GM18870 (cell line): ENCODE data around the gene SELENOF.
"Not testable (repeated sequence)": the region's sequence is repeated elsewhere in the genome, so short reads cannot be mapped to it uniquely, and the experiment has no call there.

Experiments used
- ATAC-seq: cut with Tn5 transposase; IDR thresholded peaks from one replicate; pipeline ENCODE4 v1.9.1; 2021; ENCODE audit warnings: moderate library complexity; ENCODE audit not compliant: unreplicated experiment

Gene SELENOF

DNA sequence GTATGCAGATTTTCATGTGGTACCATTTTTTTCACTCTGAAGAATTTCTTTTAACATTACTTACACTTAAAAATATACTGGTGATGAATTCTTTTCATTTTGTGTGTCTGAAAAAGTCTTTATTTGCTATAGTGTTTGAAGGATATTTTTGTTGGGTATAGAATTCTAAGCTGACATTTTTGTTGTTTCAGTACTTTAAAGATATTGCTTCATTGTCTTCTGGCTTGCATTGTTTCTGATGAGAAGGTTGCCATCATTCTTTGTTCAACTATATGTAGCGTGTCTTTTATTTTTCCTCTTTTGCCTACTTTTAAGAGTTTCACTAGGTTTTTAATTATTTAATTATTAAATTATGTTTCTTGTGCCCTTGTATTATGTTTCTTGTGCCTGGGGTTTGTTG lies 8.5 kb upstream of the SELENOF start:
- no peak for ATAC-seq

DNA sequence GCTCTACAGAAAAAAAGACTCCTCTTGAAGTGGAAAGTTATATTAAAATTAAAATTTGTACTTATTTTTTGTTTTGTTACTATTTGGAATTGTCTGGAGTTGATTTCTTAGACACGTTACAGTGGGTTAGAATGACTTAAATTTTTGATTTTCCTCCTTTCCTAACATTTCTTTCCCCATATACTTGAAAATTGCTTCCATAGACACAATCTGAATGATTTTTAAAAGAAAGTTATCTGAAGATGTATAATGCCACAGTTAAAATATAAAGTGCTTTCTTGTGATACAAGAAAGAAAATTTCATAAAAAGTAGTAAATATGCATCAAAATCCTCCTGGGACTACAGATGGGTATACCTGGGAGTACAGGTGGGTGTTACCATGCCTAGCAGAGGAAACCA lies 2.8 kb upstream of the SELENOF start:
- ATAC-seq, result no peak

DNA sequence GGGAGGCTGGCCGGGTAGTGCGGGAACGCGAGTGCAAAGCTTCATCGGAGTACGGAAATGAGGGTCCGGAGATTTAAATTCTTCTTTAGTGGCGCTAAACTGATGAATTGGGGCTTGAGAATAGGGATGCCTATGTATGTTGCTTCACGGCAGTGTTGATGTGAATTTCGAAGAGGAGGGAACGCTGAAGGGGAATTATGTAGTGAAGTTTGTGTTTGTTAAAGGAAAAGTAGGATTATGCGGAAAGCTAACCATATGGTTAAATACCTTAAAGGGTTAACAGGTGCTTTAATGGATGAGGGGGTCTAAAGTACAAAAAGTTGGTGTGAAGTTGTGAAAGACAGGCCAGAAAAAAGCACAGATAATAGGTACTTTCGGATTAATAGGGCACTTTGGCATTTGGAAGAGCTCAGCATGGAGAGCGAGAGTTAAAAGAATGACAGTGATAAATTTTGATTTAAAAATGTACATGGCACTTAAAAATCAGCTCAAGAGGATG lies 1.9 kb upstream of the SELENOF start:
- ATAC-seq, result no peak

DNA sequence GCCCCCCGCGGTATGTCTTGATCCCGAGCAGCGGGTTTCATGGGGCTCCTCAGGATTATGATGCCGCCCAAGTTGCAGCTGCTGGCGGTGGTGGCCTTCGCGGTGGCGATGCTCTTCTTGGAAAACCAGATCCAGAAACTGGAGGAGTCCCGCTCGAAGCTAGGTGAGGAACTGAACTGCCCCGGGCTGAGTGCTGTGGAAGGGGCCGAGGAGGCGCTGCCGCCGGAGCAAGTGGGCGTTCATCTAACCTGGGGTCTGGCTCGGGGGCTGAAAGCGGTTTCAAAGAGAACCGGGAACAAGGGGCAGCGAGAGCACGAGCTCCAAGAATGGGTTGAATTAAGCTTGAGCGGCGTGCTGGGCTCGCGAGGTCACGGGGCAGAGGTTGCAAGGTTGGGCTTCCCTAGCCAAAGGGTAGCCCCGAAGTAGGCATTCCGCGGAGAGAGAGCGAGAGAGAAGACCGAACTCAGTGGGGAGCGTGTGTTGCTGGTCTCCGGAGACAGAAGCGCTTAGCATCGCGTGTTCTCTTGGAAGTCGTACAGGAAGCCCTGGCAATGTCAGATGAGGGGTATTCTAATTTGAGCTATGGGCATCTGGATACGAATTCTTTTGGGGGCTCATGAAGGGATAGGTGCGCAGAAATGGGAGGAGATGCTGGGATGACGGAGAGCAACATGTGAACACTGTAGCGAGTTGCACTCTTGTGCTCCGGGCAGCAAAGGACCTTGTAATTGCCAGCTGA lies 1.2 kb upstream of the SELENOF start:
- ATAC-seq, result no peak

- ATAC-seq, result no peak
Observed at GRCh38 chr1:86914601-86914997, 673 bp upstream of the SELENOF start, which contains the start of gene HS2ST1. TSS of gene HS2ST1 (plus strand) at chr1:86914635.

GRCh38 chr1:86913399-86913895 lies 479 bp downstream of the SELENOF start:
- no peak for ATAC-seq

DNA sequence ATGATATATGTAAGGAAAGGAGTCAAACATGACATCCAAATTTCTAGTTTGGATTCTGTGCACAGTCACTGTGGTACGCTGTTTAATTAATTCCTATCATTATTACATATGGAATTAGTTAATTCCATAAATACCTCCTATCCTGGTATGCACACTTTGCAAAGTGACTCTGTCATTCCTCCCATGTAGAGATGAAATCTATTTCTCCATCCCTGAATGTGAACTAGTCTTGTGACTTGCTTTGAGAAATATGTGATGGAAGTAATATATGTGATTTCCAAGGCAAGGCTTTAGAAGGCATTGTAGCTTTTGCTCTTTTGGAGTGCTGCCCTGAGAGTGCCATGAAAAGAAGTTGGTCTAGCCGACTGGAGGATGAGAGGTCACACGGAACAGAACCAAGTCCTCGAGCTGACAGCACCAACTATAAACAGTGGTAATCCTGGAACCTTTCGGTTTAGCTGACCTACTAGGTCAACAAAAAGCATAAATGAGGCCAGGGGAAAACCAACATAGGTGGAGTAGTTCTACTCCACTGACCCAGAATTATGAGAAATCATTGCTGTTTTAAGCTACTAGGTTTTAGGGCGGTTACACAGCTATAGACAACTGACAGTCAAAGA lies 1.5 kb downstream of the SELENOF start:
- ATAC-seq, result no peak

DNA sequence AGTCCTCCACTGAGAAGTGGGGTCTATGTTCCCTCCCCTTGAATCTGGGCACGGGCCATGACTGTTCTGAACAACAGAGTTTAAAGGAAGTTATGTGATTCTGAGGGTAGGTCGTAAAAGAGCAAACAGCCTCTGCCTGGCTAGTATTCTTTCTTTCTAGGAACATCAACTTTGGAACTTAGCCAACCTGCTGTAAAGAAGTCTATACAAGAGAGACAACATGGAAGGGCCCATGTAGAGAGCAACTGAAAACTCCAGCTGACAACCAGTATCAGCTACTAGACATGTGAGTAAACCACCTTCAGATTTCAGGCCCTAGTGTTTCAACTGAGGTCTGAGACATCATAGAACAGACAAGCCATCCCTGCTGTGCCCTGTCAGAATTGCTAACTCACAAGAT lies 7.5 kb downstream of the SELENOF start:
- ATAC-seq, result no peak

- ATAC-seq, result no peak
Observed at GRCh38 chr1:86905875-86906274, 8.1 kb downstream of the SELENOF start.

GRCh38 chr1:86899401-86899800 lies 14.5 kb downstream of the SELENOF start:
- ATAC-seq, result not testable (repeated sequence)

- no peak for ATAC-seq
Observed at GRCh38 chr1:86888327-86888726, 25.6 kb downstream of the SELENOF start.

DNA sequence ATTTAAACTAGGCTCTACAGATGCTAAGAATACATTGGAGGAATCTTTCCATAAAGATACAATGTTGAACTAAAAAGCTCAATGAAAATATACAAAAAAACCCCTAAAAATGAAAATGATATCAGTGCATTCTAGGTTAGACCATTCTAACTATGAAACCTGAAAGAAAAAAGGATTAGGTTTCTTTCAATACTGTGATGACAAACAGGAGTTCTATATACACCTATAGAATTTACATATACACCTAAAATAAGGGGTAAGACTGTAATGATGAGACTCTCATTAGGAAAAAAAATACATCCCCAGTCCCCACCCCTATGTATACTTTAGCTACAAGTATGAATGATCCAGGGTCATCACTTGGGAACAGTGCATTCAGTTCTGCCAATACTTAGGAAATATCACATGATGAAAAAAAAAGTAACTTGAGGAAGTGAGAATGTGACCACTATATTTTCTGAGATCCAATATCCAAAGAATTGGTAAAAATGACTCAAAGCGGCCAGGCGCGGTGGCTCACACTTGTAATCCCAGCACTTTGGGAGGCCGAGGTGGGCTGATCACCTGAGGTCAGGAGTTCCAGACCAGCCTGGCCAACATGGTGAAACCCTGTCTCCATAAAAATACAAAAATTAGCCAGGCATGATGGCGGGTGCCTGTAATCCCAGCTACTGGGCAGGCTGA lies 26.3 kb downstream of the SELENOF start:
- no peak for ATAC-seq

- no peak for ATAC-seq
Observed at GRCh38 chr1:86875722-86876121, 38.2 kb downstream of the SELENOF start.

- no peak for ATAC-seq
Observed at GRCh38 chr1:86872086-86872485, 41.8 kb downstream of the SELENOF start.

- ATAC-seq, result no peak
Observed at GRCh38 chr1:86871001-86871400, 42.9 kb downstream of the SELENOF start.

GRCh38 chr1:86868477-86868876 lies 45.4 kb downstream of the SELENOF start:
- ATAC-seq, result no peak

- not testable (repeated sequence) for ATAC-seq
Observed at GRCh38 chr1:86867278-86867677, 46.6 kb downstream of the SELENOF start.

GRCh38 chr1:86866665-86867064 lies 47.3 kb downstream of the SELENOF start:
- no peak for ATAC-seq

DNA sequence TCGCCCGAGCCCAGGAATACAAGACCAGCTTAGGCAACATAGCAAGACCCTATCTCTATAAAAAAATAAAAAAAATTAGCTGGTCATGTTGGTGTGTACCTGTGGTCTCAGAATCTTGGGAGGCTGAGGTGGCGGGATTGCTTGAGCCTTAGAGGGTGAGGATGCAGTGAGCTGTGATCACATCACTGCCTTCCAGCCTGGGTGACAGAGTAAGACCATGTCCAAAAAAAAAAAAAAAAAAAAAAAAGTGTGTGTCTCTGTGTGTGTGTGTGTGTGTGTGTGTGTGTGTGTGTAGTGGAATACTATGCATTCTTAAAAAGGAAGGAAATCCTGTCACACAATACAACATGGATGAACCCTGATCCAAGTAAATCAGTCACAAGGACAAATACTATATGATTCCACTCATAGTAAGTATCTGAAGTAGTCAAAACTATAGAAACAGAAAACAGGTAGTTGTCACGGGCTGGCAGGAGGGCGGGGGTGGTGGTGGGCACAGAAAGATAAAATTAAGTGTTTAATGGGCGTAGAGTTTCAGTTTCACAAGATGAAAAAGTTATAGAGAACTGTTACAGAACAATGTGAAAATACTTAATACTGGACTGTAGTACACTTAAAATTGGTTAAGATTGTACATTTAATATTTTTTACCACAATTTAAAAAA lies 47.8 kb downstream of the SELENOF start:
- ATAC-seq, result no peak

DNA sequence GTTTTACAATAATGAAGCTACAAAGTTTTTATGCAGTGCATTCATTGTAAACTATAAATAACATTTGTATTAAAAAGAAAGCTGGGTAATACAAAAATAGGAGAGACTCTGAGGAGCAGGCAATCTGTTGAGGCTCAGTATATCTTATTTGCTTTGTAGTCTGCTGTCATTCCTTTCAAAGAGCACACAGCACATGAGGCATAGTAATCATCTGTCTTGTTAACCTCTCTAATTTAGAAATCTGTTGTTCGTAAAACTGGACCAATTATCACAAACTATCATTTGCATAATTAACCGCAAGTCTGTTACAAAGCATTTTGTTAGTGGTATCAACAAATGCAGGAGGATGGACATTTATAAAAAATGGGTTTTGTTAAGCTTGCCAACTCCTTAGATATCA lies 51.0 kb downstream of the SELENOF start:
- ATAC-seq, result no peak

DNA sequence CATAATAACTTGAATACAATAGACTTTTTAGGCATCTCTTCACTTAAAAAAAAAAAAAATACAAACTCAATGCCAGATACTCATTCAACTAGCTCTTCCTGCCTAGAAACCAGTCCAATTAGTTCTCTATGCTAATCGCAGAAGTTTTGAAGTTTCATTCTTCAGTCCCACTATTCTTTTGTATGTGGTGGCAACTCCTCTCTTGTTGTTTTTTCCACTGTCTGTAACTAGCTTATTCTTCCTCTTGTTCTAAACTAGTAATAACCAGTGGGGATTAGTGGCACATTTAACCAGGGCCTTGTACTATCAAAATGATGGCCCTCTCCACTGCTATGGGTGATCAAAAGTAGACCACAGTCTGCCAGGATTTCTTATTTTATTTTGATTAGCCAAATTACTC lies 52.5 kb downstream of the SELENOF start:
- peak; percentile 56 for ATAC-seq
